HCT116 (cell line): ENCODE data around the gene ATP6V1G1. TPM values are rescaled to one million over a fixed set of nuclear protein-coding genes. Genes with fewer than 3 reads are reported as not detected.
A peak's percentile ranks its signal among the peaks of the same experiment; 100 is the strongest.

Source experiments
- ATAC-seq: fragments of 200-7000 bp; cut with Tn5 transposase; 2 replicates; pipeline ENCODE4 v1.9.1; 2020; ENCODE audit warnings: mild to moderate bottlenecking, moderate library complexity
- BruUV-seq: library from RNA; stranded (reverse); fragments of 400-500 nt; replicated peaks from 2 replicates; lab custom pipeline; 2021; lab: Mats Ljungman, UMichigan
- CTCF ChIA-PET: fragments of 300-600 bp; sonication (Branson Sonifier 250); formaldehyde crosslinking; loops from one replicate; lab custom pipeline; 2021; ENCODE audit warnings: antibody characterized with exemption; lab: Charles Lee
- POLR2A ChIA-PET: fragments of 300-600, 350-600 bp; sonication (Branson Sonifier 250); formaldehyde crosslinking; loops from one replicate; lab custom pipeline; 2021; ENCODE audit warnings: antibody characterized with exemption; lab: Charles Lee
- RAD21 ChIA-PET, 2 experiments: fragments of 300-600 bp; sonication (Branson Sonifier 250); formaldehyde crosslinking; loops; one replicate each; lab custom pipeline; 2023; ENCODE audit warnings: low total read pairs in 2 of 2; ENCODE audit not compliant: uncharacterized antibody in 2 of 2, unreplicated experiment in 2 of 2, low non-redundant PET in 1 of 2; lab: Charles Lee
- DNase-seq: peaks from one replicate; pipeline ENCODE4 v3.0.0-alpha.2; 2010; ENCODE audit warnings: low read depth, low spot score
- H2AFZ ChIP-seq: fragments of 200-600 bp; shearing (Covaris generic), sonication (generic); 2 replicates; pipeline ENCODE4 v1.6.1; 2017; ENCODE audit warnings: low read depth, mixed run types, mixed read lengths, antibody characterized with exemption, low read length; ENCODE audit not compliant: poor library complexity, severe bottlenecking
- H3K27ac ChIP-seq: 2 replicates; pipeline ENCODE4 v1.5.1; 2012; ENCODE audit warnings: low read depth, low read length
- H3K27me3 ChIP-seq: fragments of 200-600 bp; sonication (generic); 2 replicates; pipeline ENCODE4 v1.6.1; 2016; ENCODE audit warnings: mixed run types, low read length, mixed read lengths; ENCODE audit not compliant: insufficient read depth
- H3K36me3 ChIP-seq, 2 experiments: fragments of 200-500 bp in 1 of 2; fragments of 200-600 bp in 1 of 2; sonication (Bioruptor generic) in 1 of 2; sonication (generic) in 1 of 2; 2 replicates each; pipeline versions ENCODE4 v1.5.1 to v1.6.1; 2014 to 2016; ENCODE audit warnings: low read length in 2 of 2, inconsistent platforms in 1 of 2, mixed read lengths in 1 of 2, mixed run types in 1 of 2; ENCODE audit not compliant: insufficient read depth in 2 of 2, control insufficient read depth in 1 of 2
- H3K4me1 ChIP-seq, 2 experiments: fragments of 200-600 bp in 1 of 2; sonication (generic) in 1 of 2; 2 replicates each; pipeline versions ENCODE4 v1.5.1 to v1.6.1; 2012 to 2017; ENCODE audit warnings: low read length in 2 of 2, inconsistent platforms in 1 of 2, mild to moderate bottlenecking in 1 of 2, mixed read lengths in 1 of 2, mixed run types in 1 of 2, moderate library complexity in 1 of 2; ENCODE audit not compliant: insufficient read depth in 2 of 2, control insufficient read depth in 1 of 2
- H3K4me2 ChIP-seq: fragments of 200-600 bp; sonication (generic); 2 replicates; pipeline ENCODE4 v1.6.1; 2017; ENCODE audit warnings: mixed run types, low read length, mixed read lengths
- H3K4me3 ChIP-seq, 2 experiments: fragments of 200-600 bp in 1 of 2; sonication (generic) in 1 of 2; replicated peaks in 1 of 2; 2 replicates each; pipeline ENCODE4 v1.5.1; 2011 to 2016; ENCODE audit warnings: low read length in 2 of 2, control low read depth in 1 of 2, low read depth in 1 of 2, mild to moderate bottlenecking in 1 of 2, mixed read lengths in 1 of 2, mixed run types in 1 of 2
- H3K79me2 ChIP-seq: fragments of 200-600 bp; sonication (generic); 2 replicates; pipeline ENCODE4 v1.6.1; 2017; ENCODE audit warnings: mild to moderate bottlenecking, mixed run types, low read length, moderate library complexity, mixed read lengths; ENCODE audit not compliant: insufficient read depth
- H3K9ac ChIP-seq: fragments of 200-600 bp; sonication (generic); 2 replicates; pipeline ENCODE4 v1.6.1; 2016; ENCODE audit warnings: low read length, mixed read lengths
- H3K9me2 ChIP-seq: fragments of 200-600 bp; sonication (generic), shearing (Covaris generic); 2 replicates; pipeline ENCODE4 v1.6.1; 2017; ENCODE audit warnings: mixed run types, mild to moderate bottlenecking, moderate library complexity; ENCODE audit not compliant: insufficient read depth
- H3K9me3 ChIP-seq, 2 experiments: fragments of 200-500 bp in 1 of 2; fragments of 200-600 bp in 1 of 2; sonication (Bioruptor generic) in 1 of 2; sonication (generic) in 1 of 2; 2 replicates each; pipeline ENCODE4 v1.6.1; 2014 to 2017; ENCODE audit warnings: low read length in 2 of 2, mixed read lengths in 2 of 2, inconsistent platforms in 1 of 2, low read depth in 1 of 2, mild to moderate bottlenecking in 1 of 2, mixed run types in 1 of 2, moderate library complexity in 1 of 2; ENCODE audit not compliant: control insufficient read depth in 1 of 2, insufficient read depth in 1 of 2
- H4K20me1 ChIP-seq: fragments of 200-600 bp; sonication (generic), shearing (Covaris generic); 2 replicates; pipeline ENCODE4 v1.6.1; 2017; ENCODE audit warnings: mixed run types, mild to moderate bottlenecking, moderate library complexity; ENCODE audit not compliant: insufficient read depth
- CBX3 ChIP-seq: IDR thresholded peaks from 2 replicates; pipeline ENCODE4 v1.6.1; 2012; ENCODE audit warnings: low read depth
- CEBPB ChIP-seq: IDR thresholded peaks from 2 replicates; pipeline ENCODE4 v1.6.1; 2012; ENCODE audit warnings: low read depth
- EGR1 ChIP-seq: IDR thresholded peaks from 2 replicates; pipeline ENCODE4 v1.6.1; 2012; ENCODE audit warnings: low read depth
- ELF1 ChIP-seq: IDR thresholded peaks from 2 replicates; pipeline ENCODE4 v1.6.1; 2012; ENCODE audit warnings: low read depth, borderline replicate concordance
- EZH2 ChIP-seq: fragments of 200-600 bp; sonication (generic); IDR thresholded peaks from 2 replicates; pipeline ENCODE4 v1.6.1; 2017; ENCODE audit warnings: antibody characterized with exemption, mixed run types
- FOSL1 ChIP-seq: IDR thresholded peaks from 2 replicates; pipeline ENCODE4 v1.6.1; 2012; ENCODE audit warnings: low read depth
- JUND ChIP-seq: IDR thresholded peaks from 2 replicates; pipeline ENCODE4 v1.6.1; 2012
- POLR2A ChIP-seq: IDR thresholded peaks from 2 replicates; pipeline ENCODE4 v1.7.0; 2011; ENCODE audit warnings: borderline replicate concordance; ENCODE audit not compliant: insufficient read depth, insufficient read length; ENCODE audit errors: extremely low read depth
- POLR2AphosphoS5 ChIP-seq: IDR thresholded peaks from 2 replicates; pipeline ENCODE4 v1.6.1; 2011; ENCODE audit warnings: mild to moderate bottlenecking, low read depth, low read length, moderate library complexity
- SIN3A ChIP-seq: IDR thresholded peaks from 2 replicates; pipeline ENCODE4 v1.6.1; 2012; ENCODE audit warnings: low read depth
- SRF ChIP-seq: IDR thresholded peaks from 2 replicates; pipeline ENCODE4 v1.6.1; 2012; ENCODE audit warnings: low read depth
- TCF7L2 ChIP-seq: IDR thresholded peaks from 2 replicates; pipeline ENCODE4 v1.7.0; 2011; ENCODE audit warnings: borderline replicate concordance, inconsistent platforms; ENCODE audit not compliant: insufficient read depth, insufficient read length; ENCODE audit errors: extremely low read depth
- YY1 ChIP-seq: IDR thresholded peaks from 2 replicates; pipeline ENCODE4 v1.6.1; 2011; ENCODE audit warnings: low read length, low read depth, moderate library complexity, mild to moderate bottlenecking; ENCODE audit not compliant: insufficient replicate concordance; ENCODE audit errors: extremely low read depth
- ZFX ChIP-seq: fragments of 450-650 bp; IDR thresholded peaks from 2 replicates; pipeline ENCODE4 v1.6.1; 2017
- ZNF274 ChIP-seq: fragments of 200-500 bp; sonication (Bioruptor generic); IDR thresholded peaks from 2 replicates; pipeline ENCODE4 v1.6.1; 2014; ENCODE audit warnings: mild to moderate bottlenecking, low read depth, low read length, inconsistent platforms
- intact Hi-C: fragments of 100-400 bp; cut with micrococcal nuclease; formaldehyde crosslinking; loops from 2 replicates; pipeline ENCODE4 v1.10.0; 2022
- total RNA-seq: library from RNA; stranded (reverse); gene quantifications from one replicate; pipeline ENCODE4 v1.2.1, GENCODE V29; 2021; ENCODE audit not compliant: unreplicated experiment
- TF ChIP-seq, protein P1 (sequence below): IDR thresholded peaks from 2 replicates; pipeline ENCODE4 v1.6.1; 2012
- TF ChIP-seq, protein P2 (sequence below), 3 experiments: fragments of 200-600 bp in 1 of 3; sonication (generic) in 1 of 3; IDR thresholded peaks in 2 of 3; conservative IDR thresholded peaks in 1 of 3; 2 replicates each; pipeline ENCODE4 v1.5.1; 2012 to 2017; ENCODE audit warnings: low read depth in 2 of 3, low read length in 2 of 3, antibody characterized with exemption in 1 of 3, borderline replicate concordance in 1 of 3, control low read depth in 1 of 3, mild to moderate bottlenecking in 1 of 3, mixed read lengths in 1 of 3, mixed run types in 1 of 3, moderate library complexity in 1 of 3; ENCODE audit not compliant: insufficient read depth in 1 of 3
- TF ChIP-seq, protein P3 (sequence below): IDR thresholded peaks from 2 replicates; pipeline ENCODE4 v1.6.1; 2011; ENCODE audit warnings: mild to moderate bottlenecking, low read length, moderate library complexity; ENCODE audit not compliant: insufficient replicate concordance; ENCODE audit errors: extremely low read depth
- TF ChIP-seq, protein P4 (sequence below): IDR thresholded peaks from 2 replicates; pipeline ENCODE4 v1.6.1; 2012

The ATP6V1G1 gene
- total RNA-seq, 1 experiment from 2014 or later, result 72.3 TPM

DNA sequence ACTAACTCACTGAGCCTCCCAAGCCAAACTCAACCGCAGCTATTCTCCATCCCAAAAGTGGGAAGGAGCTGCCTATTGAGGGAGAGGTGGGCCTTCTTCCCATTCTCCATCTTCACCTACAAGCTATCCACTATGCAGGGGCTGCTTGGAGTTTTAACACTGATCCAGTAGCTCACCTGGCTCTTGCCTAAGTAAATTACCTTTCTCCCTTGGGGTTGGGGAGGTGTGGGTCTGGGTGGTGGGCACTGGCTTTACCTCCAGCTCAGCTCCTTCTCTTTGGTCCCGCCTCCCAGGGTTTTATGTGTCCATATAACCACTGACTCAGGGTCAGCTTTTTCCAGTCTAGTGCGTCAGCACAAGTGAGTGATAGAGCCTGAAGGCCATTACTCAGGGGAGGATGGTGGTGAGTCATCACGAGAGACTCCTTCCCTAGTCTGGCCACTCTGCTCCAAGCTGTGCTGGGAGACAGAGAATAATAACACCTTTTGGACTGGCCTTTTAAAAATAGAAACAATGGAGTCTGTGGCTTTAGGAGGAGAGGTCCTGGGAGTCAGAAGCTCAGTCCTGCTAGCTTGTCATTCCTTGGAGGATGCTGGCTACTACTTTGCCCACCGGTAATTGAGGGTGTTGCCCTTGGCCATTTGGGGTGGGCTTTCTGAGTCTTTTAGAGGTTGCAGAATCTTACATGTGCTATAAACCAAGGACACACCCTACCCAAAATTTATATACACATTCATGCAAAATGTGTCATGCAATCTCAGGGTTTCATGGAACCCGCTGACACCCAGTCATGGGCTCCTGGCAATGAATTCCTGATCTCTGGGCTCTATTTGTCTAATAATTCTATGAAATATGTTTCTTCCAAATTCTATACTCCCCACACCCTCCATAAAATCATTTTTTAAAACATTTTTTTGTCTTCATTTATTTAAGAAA lies 35.6 kb upstream of the ATP6V1G1 start (continued):
- TF ChIP-seq, protein P1, sequence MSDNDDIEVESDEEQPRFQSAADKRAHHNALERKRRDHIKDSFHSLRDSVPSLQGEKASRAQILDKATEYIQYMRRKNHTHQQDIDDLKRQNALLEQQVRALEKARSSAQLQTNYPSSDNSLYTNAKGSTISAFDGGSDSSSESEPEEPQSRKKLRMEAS, result no peak
- TF ChIP-seq YY1 (peak; percentile 53), POLR2A (no peak), ELF1 (no peak), ZNF274 (no peak)

DNA sequence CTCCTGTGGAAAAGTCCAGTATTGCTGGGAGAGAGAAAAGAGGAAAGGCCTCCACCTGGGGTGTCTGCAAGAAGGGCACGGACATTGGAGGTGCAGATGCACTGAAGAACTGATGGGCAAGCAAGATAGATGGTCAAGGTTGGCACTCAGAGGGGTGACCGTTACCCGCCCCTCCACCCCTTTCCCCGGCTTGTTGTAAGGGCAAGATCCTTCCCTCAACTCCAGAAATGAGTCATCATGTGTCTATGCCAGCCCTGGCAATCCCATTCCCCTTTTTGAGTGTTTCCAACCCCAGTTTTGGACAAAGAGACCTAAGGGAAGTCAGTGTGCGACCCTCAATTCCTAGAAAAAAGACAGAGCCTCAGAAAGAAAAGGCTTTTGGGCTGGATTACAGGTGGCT lies 34.9 kb upstream of the ATP6V1G1 start:
- no TSS peak for BruUV-seq
- no peaks in the 10 kb centered on the region for H3K79me2 ChIP-seq
- no peaks in the 10 kb centered on the region for H3K27me3 ChIP-seq
- RAD21 ChIA-PET, result no interaction called here
- CTCF ChIA-PET, result interaction anchor here (1.3 kb wide), 1 partner anchor 16 kb away, joined by 3 read pairs; no protein-coding TSS in a partner anchor
- DNase-seq, result no peak
- intact Hi-C loops, result no loop called here
- H3K9me2 ChIP-seq, result no peaks in the 10 kb centered on the region; the same call in 1 of the 2 replicates
- POLR2A ChIA-PET, result no interaction called here
- H4K20me1 ChIP-seq, result no peaks in the 10 kb centered on the region
- TF ChIP-seq ZFX, result no peak
- TF ChIP-seq, protein P2, sequence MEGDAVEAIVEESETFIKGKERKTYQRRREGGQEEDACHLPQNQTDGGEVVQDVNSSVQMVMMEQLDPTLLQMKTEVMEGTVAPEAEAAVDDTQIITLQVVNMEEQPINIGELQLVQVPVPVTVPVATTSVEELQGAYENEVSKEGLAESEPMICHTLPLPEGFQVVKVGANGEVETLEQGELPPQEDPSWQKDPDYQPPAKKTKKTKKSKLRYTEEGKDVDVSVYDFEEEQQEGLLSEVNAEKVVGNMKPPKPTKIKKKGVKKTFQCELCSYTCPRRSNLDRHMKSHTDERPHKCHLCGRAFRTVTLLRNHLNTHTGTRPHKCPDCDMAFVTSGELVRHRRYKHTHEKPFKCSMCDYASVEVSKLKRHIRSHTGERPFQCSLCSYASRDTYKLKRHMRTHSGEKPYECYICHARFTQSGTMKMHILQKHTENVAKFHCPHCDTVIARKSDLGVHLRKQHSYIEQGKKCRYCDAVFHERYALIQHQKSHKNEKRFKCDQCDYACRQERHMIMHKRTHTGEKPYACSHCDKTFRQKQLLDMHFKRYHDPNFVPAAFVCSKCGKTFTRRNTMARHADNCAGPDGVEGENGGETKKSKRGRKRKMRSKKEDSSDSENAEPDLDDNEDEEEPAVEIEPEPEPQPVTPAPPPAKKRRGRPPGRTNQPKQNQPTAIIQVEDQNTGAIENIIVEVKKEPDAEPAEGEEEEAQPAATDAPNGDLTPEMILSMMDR (IDR thresholded peaks at IDR 0.05 in 2 of 3, conservative IDR thresholded peaks at IDR 0.05 in 1 of 3; ENCODE audit: borderline replicate concordance in 1 of 3, insufficient read depth in 1 of 3, low read depth in 2 of 3, low read length in 2 of 3), result no peak
- no peak for TF ChIP-seq EGR1
- TF ChIP-seq JUND, result no peak
- no peak for TF ChIP-seq POLR2A
- TF ChIP-seq, protein P1, result no peak
- no peak for TF ChIP-seq EZH2
- TF ChIP-seq ZNF274, result no peak
- no peak for TF ChIP-seq CEBPB
- TF ChIP-seq SRF, result no peak
- TF ChIP-seq SIN3A, result no peak
- no peak for TF ChIP-seq TCF7L2
- TF ChIP-seq, protein P3, sequence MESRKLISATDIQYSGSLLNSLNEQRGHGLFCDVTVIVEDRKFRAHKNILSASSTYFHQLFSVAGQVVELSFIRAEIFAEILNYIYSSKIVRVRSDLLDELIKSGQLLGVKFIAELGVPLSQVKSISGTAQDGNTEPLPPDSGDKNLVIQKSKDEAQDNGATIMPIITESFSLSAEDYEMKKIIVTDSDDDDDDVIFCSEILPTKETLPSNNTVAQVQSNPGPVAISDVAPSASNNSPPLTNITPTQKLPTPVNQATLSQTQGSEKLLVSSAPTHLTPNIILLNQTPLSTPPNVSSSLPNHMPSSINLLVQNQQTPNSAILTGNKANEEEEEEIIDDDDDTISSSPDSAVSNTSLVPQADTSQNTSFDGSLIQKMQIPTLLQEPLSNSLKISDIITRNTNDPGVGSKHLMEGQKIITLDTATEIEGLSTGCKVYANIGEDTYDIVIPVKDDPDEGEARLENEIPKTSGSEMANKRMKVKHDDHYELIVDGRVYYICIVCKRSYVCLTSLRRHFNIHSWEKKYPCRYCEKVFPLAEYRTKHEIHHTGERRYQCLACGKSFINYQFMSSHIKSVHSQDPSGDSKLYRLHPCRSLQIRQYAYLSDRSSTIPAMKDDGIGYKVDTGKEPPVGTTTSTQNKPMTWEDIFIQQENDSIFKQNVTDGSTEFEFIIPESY, result no peak
- no peak for TF ChIP-seq YY1
- no peak for TF ChIP-seq CBX3
- no peak for TF ChIP-seq ELF1
- TF ChIP-seq FOSL1, result no peak
- TF ChIP-seq POLR2AphosphoS5, result no peak
- TF ChIP-seq, protein P4, sequence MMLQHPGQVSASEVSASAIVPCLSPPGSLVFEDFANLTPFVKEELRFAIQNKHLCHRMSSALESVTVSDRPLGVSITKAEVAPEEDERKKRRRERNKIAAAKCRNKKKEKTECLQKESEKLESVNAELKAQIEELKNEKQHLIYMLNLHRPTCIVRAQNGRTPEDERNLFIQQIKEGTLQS, result no peak
- peak overlapping the region; percentile 88 for H3K4me2 ChIP-seq
- ATAC-seq, result no peak
- peak overlapping the region; percentile 81 for H2AFZ ChIP-seq
- H3K4me3 ChIP-seq, result peak overlapping the region in 1 of 2 experiments; percentile 44; a peak in 1 of 4 replicates
- no peak overlapping the region for H3K9ac ChIP-seq
- no peak overlapping the region for H3K27ac ChIP-seq
- H3K4me1 ChIP-seq, result peaks cover 16 to 17% of the 10 kb centered on the region in 2 experiments
- no peaks in the 10 kb centered on the region for H3K36me3 ChIP-seq
- H3K9me3 ChIP-seq, result no peaks in the 10 kb centered on the region
